Esophagus squamous epithelium (tissue), 5 donors: ENCODE results near the gene MMP12. TPM values are rescaled to one million over a fixed set of nuclear protein-coding genes. Genes with fewer than 3 reads are reported as not detected.

ENCODE experiments used
- DNase-seq: peaks from one replicate; lab custom pipeline; 2025; lab: John Stamatoyannopoulos, UW
- H3K27ac ChIP-seq, 4 donors: fragments of 200-600 bp; sonication (generic); one replicate each; pipeline ENCODE4 v1.5.1; 2016 to 2019; ENCODE audit warnings: mild to moderate bottlenecking in 1 of 4
- H3K27me3 ChIP-seq, 4 donors: fragments of 200-600 bp; sonication (generic); 1 replicate in 3 of 4; 2 replicates in 1 of 4; pipeline versions ENCODE4 v1.5.1 to v1.6.0; 2017 to 2021; ENCODE audit warnings: antibody characterized with exemption in 1 of 4
- H3K36me3 ChIP-seq, 3 donors: fragments of 200-600 bp; sonication (generic); one replicate each; pipeline ENCODE4 v1.5.1; 2016 to 2019
- H3K4me1 ChIP-seq, 3 donors: fragments of 200-600 bp; sonication (generic); one replicate each; pipeline ENCODE4 v1.5.1; 2017 to 2019
- H3K4me3 ChIP-seq, 4 donors: fragments of 200-600 bp; sonication (generic); 1 replicate in 3 of 4; 2 replicates in 1 of 4; pipeline ENCODE4 v1.5.1; 2016 to 2019; ENCODE audit warnings: mild to moderate bottlenecking in 2 of 4, moderate library complexity in 1 of 4
- H3K9me3 ChIP-seq, 3 donors: fragments of 200-600 bp; sonication (generic); one replicate each; pipeline ENCODE4 v1.5.1; 2016 to 2019
- CTCF ChIP-seq, 6 experiments: fragments of 450-650 bp in 4 of 6; fragments of 200-600 bp in 2 of 6; sonication (generic) in 2 of 6; IDR thresholded peaks; one replicate each; pipeline ENCODE4 v1.5.1; 2016 to 2019; ENCODE audit warnings: antibody characterized with exemption in 6 of 6, mild to moderate bottlenecking in 4 of 6, moderate library complexity in 4 of 6
- POLR2A ChIP-seq, 4 donors: fragments of 450-650 bp; IDR thresholded peaks; one replicate each; pipeline ENCODE4 v1.6.1; 2017; ENCODE audit warnings: antibody characterized with exemption in 4 of 4, mild to moderate bottlenecking in 4 of 4, moderate library complexity in 3 of 4
- WGBS, 2 donors: methylation state at CpG; one replicate each; pipeline ENCODE4 v1.1.5; 2018; 5-methylcytosine and 5-hydroxymethylcytosine counted together
- intact Hi-C: fragments of 100-400 bp; cut with DNase I; formaldehyde crosslinking; loops from one replicate; pipeline ENCODE4 v1.15.0; 2022
- total RNA-seq, 4 donors: library from RNA; depleted of rRNA; stranded (reverse); fragments of >200 nt; gene quantifications; one replicate each; pipeline ENCODE4 v1.1.0, GENCODE V29; 2016
- donor health status: DM: yes; HTN: yes; CAD: no.

The MMP12 gene
- 1 to 10 TPM in 1 of 4 donors, under 1 TPM in 1, not detected in 2; 0.35 to 1.1 TPM for total RNA-seq

GRCh38 chr11:102874852-102875251, at the start of gene MMP12:
Gene MMP12 (minus strand): TSS chr11:102874982. CDS start chr11:102874937, 45 bp downstream.
- intact Hi-C loops = no loop called here
- no peak for DNase-seq
- Histone ChIP-seq H3K27ac (no peak within 1 kb of the TSS), H3K4me3 (no peak within 1 kb of the TSS), H3K27me3 (no peaks in the 10 kb centered on the region), H3K4me1 (no peaks in the 10 kb centered on the region), H3K9me3 (no peaks in the 10 kb centered on the region), H3K36me3 (no peaks in the 10 kb centered on the region)
- TF ChIP-seq CTCF (IDR thresholded peaks at IDR 0.05) (no peak), POLR2A (IDR thresholded peaks at IDR 0.05) (no peak)
- 45 to 56% methylated on average over 4 of the region's 4 CpGs for WGBS, 2 donors

- Histone ChIP-seq H3K4me1 (no peaks in the 10 kb centered on the region), H3K4me3 (no peak overlapping the region), H3K27me3 (no peaks in the 10 kb centered on the region), H3K9me3 (no peaks in the 10 kb centered on the region), H3K27ac (no peak overlapping the region), H3K36me3 (no peaks in the 10 kb centered on the region)
- no peak for DNase-seq
- 43 to 52% methylated on average over 3 of the region's 3 CpGs for WGBS, 2 donors
- intact Hi-C loops = no loop called here
- TF ChIP-seq POLR2A (IDR thresholded peaks at IDR 0.05) = no peak
- TF ChIP-seq CTCF (IDR thresholded peaks at IDR 0.05) = no peak
These were observed 46.9 kb upstream of the MMP12 start for GRCh38 chr11:102921587-102922220.

GRCh38 chr11:102920118-102920684, 45.4 kb upstream of the MMP12 start:
- DNase-seq = no peak
- Histone ChIP-seq H3K4me3 (no peak overlapping the region), H3K9me3 (no peaks in the 10 kb centered on the region), H3K4me1 (no peaks in the 10 kb centered on the region), H3K27me3 (no peaks in the 10 kb centered on the region), H3K27ac (no peak overlapping the region), H3K36me3 (no peaks in the 10 kb centered on the region)
- TF ChIP-seq POLR2A (IDR thresholded peaks at IDR 0.05) (no peak), CTCF (IDR thresholded peaks at IDR 0.05) (no peak)
- intact Hi-C loops = no loop called here
- 61 to 71% methylated on average over 13 of the region's 13 CpGs for WGBS, 2 donors

GRCh38 chr11:102915044-102915375, 40.2 kb upstream of the MMP12 start:
- Histone ChIP-seq H3K27me3 (no peaks in the 10 kb centered on the region), H3K4me3 (no peak overlapping the region), H3K36me3 (no peaks in the 10 kb centered on the region), H3K4me1 (peaks cover 0 to 19% (median 0%) of the 10 kb centered on the region in 3 donors), H3K27ac (no peak overlapping the region), H3K9me3 (no peaks in the 10 kb centered on the region)
- intact Hi-C loops = no loop called here
- DNase-seq = no peak
- no peak for TF ChIP-seq POLR2A (IDR thresholded peaks at IDR 0.05)
- no peak for TF ChIP-seq CTCF (IDR thresholded peaks at IDR 0.05)

- no peaks in the 10 kb centered on the region for H3K36me3 ChIP-seq
- no peak for DNase-seq
- peak in 4 of 6 experiments; percentile 26 to 65 (median 56) for TF ChIP-seq CTCF (IDR thresholded peaks at IDR 0.05)
- no peak for TF ChIP-seq POLR2A (IDR thresholded peaks at IDR 0.05)
- no peaks in the 10 kb centered on the region for H3K27me3 ChIP-seq
- no peaks in the 10 kb centered on the region for H3K9me3 ChIP-seq
- H3K27ac ChIP-seq = no peak overlapping the region
- 39 to 40% methylated on average over 3 of the region's 3 CpGs for WGBS, 2 donors
- H3K4me3 ChIP-seq = no peak overlapping the region
- intact Hi-C loops = no loop called here
- peaks cover 0 to 19% (median 0%) of the 10 kb centered on the region in 3 donors for H3K4me1 ChIP-seq
These were observed 39.7 kb upstream of the MMP12 start for GRCh38 chr11:102914238-102915043.
